Stimulated activated CD4-positive, alpha-beta T cell treated with anti-CD3 and anti-CD28 coated beads, Interleukin-15, amount 100 ng/mL, for 48 hours (primary cell): Measurements from ENCODE around the gene TBC1D16.

ENCODE experiments used
- DNase-seq, 2 donors: peaks; one replicate each; pipeline ENCODE4 v3.0.0-alpha.2; 2020; ENCODE audit warnings: low read depth in 2 of 2

TBC1D16 gene

DNA sequence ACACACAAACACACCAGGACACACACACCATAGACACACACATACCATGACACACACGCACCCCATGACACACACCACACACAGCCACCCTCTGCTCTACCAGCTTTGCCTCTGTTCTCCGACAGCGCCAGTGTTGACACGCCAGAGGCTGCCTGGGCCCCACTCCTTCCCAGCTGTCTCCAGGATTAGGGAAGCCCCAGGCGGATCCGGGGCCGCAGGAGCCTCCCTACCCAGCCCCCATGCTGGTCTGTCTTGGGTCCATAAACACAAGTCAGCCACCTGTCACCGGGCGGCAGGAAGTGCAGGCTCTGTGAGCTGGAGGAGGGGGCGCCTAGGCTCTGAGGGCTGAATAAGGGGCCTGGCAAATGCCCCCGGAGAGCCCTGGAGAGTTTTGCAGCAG is 10.5 kb downstream of the TBC1D16 start:
- no peak for DNase-seq

GRCh38 chr17:80024206-80024972 is 11.3 kb downstream of the TBC1D16 start:
- no peak for DNase-seq

GRCh38 chr17:80023481-80024205 is 12.0 kb downstream of the TBC1D16 start:
- no peak for DNase-seq

- no peak for DNase-seq
Measured at GRCh38 chr17:80021600-80021999, 14.1 kb downstream of the TBC1D16 start.

GRCh38 chr17:80018917-80019651 is 16.6 kb downstream of the TBC1D16 start:
- no peak for DNase-seq

DNA sequence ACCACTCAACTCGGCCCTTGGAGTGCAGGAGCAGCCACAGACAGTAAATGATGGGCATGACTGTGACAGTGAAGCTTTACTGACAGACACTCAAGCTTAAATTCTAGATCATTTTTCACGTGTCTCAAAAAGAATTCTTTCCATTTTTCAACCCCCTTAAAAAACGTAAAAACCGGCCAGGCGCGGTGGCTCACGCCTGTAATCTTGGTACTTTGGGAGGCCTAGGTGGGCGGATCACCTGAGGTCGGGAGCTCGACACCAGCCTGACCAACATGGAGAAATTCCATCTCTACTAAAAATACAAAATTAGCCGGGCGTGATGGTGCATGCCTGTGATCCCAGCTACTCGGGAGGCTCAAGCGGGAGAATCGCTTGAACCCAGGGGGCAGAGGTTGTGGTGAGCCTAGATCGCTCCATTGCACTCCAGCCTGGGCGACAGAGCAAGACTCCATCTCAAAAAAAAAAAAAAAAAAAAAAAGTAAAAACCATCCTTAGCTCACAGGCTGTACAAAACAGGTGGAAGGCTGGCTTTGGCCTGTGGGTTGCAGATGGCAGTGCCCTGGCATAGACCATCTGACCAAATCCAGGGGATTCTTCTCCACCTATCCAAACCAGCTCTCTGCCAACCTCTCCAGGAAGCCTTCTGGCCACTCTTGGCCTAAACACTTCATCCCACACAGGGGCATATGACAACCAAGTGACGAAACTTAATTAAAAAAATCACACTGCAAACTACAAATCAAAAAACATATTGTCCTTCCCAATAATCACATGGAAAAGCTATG is 18.3 kb downstream of the TBC1D16 start:
- DNase-seq = no peak

DNA sequence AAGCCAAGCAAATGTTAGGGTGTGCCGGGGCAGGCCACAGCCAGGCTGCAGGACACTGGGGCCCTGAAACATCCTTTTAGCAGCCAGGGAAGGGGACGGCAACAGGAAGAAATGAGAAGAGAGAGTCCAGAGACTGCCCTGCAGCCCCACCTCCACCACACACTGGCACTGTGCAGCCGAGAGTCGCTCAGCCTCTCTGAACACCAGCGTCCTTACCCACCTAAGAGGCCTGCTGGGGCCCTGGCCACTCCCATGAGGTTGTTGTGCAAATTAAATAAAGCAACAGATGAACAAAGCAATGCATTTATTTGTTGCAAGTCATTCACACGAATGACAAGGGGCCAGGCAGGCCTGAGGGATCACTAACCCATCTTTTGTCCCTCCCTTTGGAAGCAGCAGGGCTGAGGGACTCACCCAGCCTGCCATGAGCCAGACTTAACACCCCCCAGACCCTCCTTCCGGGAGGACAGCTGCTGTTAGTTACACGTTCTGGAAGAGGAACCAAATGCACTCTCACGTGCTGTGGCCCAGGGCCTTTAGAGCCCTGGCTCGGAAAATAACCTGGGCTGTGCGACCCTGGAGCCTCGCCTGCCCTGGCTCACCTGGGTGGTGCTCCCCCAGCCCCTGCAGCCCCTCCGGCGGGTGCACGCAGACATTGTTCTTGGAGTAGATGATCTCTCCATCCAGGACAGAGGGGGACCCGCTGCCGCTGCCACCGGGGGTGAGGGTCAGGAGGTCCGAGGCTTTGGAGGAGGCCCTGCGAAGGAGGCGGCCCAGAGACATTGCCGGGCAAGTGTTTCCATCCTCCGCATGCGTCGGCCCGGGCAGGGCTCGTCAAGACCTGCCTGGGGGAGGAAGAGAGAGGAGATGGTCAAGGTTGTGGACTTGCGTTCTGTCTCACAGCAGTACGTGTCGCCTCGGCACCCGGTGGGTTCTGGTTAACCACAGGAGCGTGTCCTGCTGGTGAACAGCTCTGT is 22.6 kb downstream of the TBC1D16 start:
- no peak for DNase-seq

DNA sequence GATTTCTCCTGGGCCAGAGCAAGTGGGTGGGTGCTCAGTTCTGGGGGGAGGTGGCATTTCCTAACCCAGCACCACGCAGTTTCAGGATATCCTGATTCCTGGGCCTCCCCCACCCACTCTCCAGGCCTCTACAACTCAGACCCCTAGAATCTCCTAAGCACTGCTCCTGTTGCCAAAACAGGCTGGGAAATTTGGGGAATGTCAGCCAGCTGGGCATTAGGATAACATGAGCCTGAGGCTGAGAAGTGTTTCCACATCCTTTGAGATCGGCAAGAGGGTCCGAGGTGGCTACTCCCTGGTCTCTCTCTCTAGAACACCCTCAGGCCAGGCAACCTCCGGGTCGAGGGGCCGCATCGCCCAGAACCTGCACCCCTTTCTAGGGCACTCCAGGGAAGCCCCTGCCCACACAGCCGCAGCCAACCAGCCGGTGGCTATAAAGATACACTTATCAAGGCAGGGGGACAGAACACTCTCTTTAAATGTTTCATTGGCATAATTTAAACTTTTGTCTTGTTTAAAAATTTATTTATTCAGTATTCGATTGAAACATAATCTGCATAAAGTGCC is 23.6 kb downstream of the TBC1D16 start:
- no peak for DNase-seq

- DNase-seq = no peak
Measured at GRCh38 chr17:80010283-80010858, 25.3 kb downstream of the TBC1D16 start.

- no peak for DNase-seq
Measured at GRCh38 chr17:80009391-80010282, 26.0 kb downstream of the TBC1D16 start.

GRCh38 chr17:80008848-80009247 is 26.8 kb downstream of the TBC1D16 start:
- DNase-seq = no peak

DNA sequence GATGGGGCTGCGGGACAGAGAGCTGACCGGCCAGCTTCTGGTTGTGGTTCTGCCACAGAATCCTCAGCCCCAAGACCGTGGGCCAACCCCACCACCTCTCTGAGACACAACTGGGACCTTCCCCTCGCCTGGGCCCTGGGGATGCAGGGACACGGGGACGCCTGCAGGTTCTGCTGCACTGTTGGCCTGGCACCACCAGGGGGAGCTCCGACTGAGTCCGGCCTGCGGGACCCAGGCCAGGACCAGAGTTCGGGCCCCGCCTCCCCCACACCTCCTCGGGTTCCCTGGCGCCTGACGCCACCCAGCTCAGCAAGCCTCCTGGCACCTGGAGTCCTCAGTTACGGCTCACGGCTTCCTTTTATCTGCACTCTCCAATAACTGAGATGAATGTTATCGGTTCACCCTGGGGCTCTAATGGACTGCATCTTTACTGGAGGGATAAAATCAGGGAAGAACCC is 27.3 kb downstream of the TBC1D16 start:
- DNase-seq = peak; percentile 67 to 78

DNA sequence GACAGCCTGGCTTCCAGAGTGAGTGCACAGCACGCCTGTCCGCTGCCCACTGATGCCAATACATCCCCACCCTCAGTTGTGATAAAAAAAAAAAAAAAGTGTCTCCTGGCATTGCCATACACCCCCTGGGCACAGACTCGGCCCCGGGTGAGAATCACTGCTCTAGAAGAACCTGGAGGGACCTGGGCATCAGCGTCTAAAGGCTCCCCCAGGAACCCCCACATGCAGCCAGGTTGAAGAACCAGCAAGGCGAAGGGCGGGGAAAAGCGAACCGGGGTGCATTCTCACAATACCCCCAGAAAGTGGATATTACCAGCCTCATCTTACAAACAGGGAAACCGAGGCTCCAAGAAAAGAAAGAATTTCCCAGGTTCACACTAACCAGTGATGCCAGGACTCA is 27.7 kb downstream of the TBC1D16 start:
- DNase-seq = no peak

GRCh38 chr17:80006811-80007752 is 28.6 kb downstream of the TBC1D16 start:
- DNase-seq = no peak

- no peak for DNase-seq
Measured at GRCh38 chr17:80006339-80006720, 29.3 kb downstream of the TBC1D16 start.

DNA sequence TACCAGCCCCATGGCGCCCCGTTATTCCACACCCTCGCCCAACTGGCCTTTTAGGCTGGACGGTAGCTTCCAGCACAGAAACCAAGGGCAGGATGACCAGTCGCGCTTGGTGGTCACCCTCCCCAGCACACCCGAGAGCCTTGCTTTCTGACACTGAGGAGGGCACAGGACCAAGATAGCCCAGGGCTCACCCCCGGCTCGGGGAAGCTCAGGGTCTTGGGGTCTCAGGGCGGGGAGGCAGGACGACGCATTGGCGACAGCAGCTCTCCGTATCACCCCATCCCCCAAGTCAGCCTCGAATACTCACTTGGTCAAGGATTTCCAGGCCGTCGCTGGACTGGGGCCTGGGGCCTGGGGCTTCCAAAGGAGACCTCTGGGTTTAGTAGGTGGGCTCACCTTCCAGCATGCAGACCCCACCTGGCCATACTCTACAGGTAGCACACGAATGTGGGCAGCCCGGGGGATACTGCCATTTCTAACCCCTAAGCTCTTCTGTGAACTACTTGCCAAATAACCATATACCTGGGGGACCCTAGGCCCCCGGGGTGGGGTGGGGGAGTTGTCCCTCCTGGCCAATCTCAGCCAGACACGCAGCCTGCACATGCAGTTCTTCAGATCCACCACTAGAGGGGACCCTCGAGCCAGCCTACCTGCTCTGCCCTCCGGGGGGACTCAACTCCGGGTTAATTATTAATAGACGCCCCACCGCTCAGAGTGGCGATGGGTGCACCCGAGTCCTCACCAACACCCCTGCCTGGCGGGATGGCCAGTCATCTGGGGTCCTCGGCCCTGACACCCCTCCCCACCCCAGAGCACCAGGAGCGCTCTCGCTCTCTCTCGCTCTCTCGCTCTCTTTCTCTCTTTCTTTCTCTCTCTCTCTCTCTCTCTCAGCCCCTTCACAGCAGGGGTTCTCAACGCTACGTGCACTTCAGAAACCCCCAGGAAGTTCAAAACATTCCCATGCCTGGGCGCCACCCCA is 30.0 kb downstream of the TBC1D16 start:
- peak in 1 of 2 donors; percentile 47 for DNase-seq
